ENCODE data around the gene MICAL3. TPM values are rescaled to one million over a fixed set of nuclear protein-coding genes. Genes with fewer than 3 reads are reported as not detected.
"Not testable (repeated sequence)": the region's sequence is repeated elsewhere in the genome, so short reads cannot be mapped to it uniquely, and the experiment has no call there.

Gene MICAL3
- total and polyA plus RNA-seq, 2 donors from 2014 or later: 5.0 to 99.4 TPM

GRCh38 chr22:18005201-18005926 is 19.0 kb downstream of the MICAL3 start:
- no peaks in the 10 kb centered on the region for H3K36me3 ChIP-seq (ENCODE audit: control insufficient read depth in 2 of 3, insufficient read depth in 3 of 3, low read length in 3 of 3)
- H3K4me1 ChIP-seq (ENCODE audit: control insufficient read depth in 2 of 3, insufficient read depth in 2 of 3, low read depth in 1 of 3, low read length in 3 of 3): peaks cover 0 to under 1% (median 0%) of the 10 kb centered on the region in 3 donors
- H3K27me3 ChIP-seq (ENCODE audit: control insufficient read depth, insufficient read depth, low read length): no peaks in the 10 kb centered on the region
- H3K9ac ChIP-seq (ENCODE audit: low read length in 3 of 3): no peak overlapping the region
- peak in 2 of 5 donors; percentile 27 for DNase-seq
- no peaks in the 10 kb centered on the region for H3K9me3 ChIP-seq (ENCODE audit: control insufficient read depth in 2 of 3, insufficient read depth in 1 of 3, low read length in 3 of 3)
- H3K4me3 ChIP-seq (ENCODE audit: low read length in 3 of 3): no peak overlapping the region
- H3K27ac ChIP-seq (ENCODE audit: low read depth in 2 of 2, low read length in 2 of 2): peak overlapping the region in 1 of 2 donors; percentile 23
- intact Hi-C loops (cut with DNase I): no loop called here
- TF ChIP-seq, protein P1, sequence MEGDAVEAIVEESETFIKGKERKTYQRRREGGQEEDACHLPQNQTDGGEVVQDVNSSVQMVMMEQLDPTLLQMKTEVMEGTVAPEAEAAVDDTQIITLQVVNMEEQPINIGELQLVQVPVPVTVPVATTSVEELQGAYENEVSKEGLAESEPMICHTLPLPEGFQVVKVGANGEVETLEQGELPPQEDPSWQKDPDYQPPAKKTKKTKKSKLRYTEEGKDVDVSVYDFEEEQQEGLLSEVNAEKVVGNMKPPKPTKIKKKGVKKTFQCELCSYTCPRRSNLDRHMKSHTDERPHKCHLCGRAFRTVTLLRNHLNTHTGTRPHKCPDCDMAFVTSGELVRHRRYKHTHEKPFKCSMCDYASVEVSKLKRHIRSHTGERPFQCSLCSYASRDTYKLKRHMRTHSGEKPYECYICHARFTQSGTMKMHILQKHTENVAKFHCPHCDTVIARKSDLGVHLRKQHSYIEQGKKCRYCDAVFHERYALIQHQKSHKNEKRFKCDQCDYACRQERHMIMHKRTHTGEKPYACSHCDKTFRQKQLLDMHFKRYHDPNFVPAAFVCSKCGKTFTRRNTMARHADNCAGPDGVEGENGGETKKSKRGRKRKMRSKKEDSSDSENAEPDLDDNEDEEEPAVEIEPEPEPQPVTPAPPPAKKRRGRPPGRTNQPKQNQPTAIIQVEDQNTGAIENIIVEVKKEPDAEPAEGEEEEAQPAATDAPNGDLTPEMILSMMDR (IDR thresholded peaks at IDR 0.05; ENCODE audit: borderline replicate concordance, extremely low read depth, insufficient read depth): no peak
- no peak for FAIRE-seq

GRCh38 chr22:18001894-18002315 is 22.5 kb downstream of the MICAL3 start:
- intact Hi-C loops (cut with DNase I); FAIRE-seq; H3K27me3 ChIP-seq (ENCODE audit: control insufficient read depth, insufficient read depth, low read length); DNase-seq; H3K36me3 ChIP-seq (ENCODE audit: control insufficient read depth in 2 of 3, insufficient read depth in 3 of 3, low read length in 3 of 3); H3K9me3 ChIP-seq (ENCODE audit: control insufficient read depth in 2 of 3, insufficient read depth in 1 of 3, low read length in 3 of 3): not testable (repeated sequence)
- H3K27ac ChIP-seq (ENCODE audit: low read depth in 2 of 2, low read length in 2 of 2): peak overlapping the region; percentile 86 to 98
- H3K9ac ChIP-seq (ENCODE audit: low read length in 3 of 3): peak overlapping the region in 1 of 3 donors; percentile 91
- peak overlapping the region in 2 of 3 donors; percentile 61 to 82 for H3K4me3 ChIP-seq (ENCODE audit: low read length in 3 of 3)
- peaks cover 0 to 14% (median 5%) of the 10 kb centered on the region in 3 donors for H3K4me1 ChIP-seq (ENCODE audit: control insufficient read depth in 2 of 3, insufficient read depth in 2 of 3, low read depth in 1 of 3, low read length in 3 of 3)

GRCh38 chr22:18001040-18001893 is 23.1 kb downstream of the MICAL3 start:
- FAIRE-seq (peak; percentile 79), DNase-seq (peak; percentile 95 to 99 (median 97))
- no peaks in the 10 kb centered on the region for H3K36me3 ChIP-seq (ENCODE audit: control insufficient read depth in 2 of 3, insufficient read depth in 3 of 3, low read length in 3 of 3)
- peaks cover 0 to 14% (median 5%) of the 10 kb centered on the region in 3 donors for H3K4me1 ChIP-seq (ENCODE audit: control insufficient read depth in 2 of 3, insufficient read depth in 2 of 3, low read depth in 1 of 3, low read length in 3 of 3)
- TF ChIP-seq, protein P1 (IDR thresholded peaks at IDR 0.05; ENCODE audit: borderline replicate concordance, extremely low read depth, insufficient read depth): peak; percentile 27
- intact Hi-C loops (cut with DNase I): no loop called here
- H3K4me3 ChIP-seq (ENCODE audit: low read length in 3 of 3): peak overlapping the region; percentile 61 to 92 (median 82)
- peak overlapping the region; percentile 56 to 91 (median 84) for H3K9ac ChIP-seq (ENCODE audit: low read length in 3 of 3)
- no peaks in the 10 kb centered on the region for H3K9me3 ChIP-seq (ENCODE audit: control insufficient read depth in 2 of 3, insufficient read depth in 1 of 3, low read length in 3 of 3)
- peak overlapping the region; percentile 86 to 98 for H3K27ac ChIP-seq (ENCODE audit: low read depth in 2 of 2, low read length in 2 of 2)
- no peaks in the 10 kb centered on the region for H3K27me3 ChIP-seq (ENCODE audit: control insufficient read depth, insufficient read depth, low read length)
